Measurements from ENCODE around the gene KIFC1.
A peak's percentile ranks its signal among the peaks of the same experiment; 100 is the strongest.

Gene KIFC1

DNA sequence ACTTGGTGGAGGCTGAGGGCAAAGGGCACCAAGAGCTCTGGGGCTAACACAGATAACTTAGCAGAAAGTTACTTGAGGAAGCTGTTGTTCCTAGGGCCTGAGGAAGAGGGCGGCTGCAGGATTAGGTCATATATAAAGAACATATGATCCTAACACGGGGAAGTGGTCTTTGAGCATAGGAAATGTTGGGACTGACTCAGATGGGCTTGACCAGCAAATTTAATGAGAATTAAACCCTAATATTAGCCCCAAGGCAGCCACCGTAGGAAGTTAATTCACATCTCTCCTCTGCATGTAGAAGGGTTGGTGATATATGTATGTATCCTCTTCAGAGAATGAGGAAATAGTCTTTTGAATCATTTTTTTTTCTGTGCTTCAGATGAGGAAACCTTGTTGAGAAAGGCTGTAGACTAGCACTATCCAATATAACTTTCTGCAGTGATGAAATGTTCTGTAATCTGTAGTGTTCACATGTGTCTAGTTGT, 53.5 kb downstream of the KIFC1 start:
- DNase-seq: no peak

DNA sequence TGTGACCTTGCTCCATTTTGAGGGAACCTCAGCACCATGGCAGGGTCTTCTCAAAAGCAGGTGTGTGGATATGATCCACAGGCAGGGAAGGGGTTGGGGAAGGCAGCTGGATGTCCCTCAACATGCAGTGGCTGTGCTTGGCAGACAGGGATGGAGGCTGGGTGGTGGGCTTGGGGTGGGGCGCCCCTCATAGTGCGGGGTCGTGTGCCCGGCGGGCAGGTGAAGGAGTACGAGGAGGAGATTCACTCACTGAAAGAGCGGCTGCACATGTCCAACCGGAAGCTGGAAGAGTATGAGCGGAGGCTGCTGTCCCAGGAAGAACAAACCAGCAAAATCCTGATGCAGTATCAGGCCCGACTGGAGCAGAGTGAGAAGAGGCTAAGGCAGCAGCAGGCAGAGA, 54.7 kb downstream of the KIFC1 start:
- DNase-seq: no peak

DNA sequence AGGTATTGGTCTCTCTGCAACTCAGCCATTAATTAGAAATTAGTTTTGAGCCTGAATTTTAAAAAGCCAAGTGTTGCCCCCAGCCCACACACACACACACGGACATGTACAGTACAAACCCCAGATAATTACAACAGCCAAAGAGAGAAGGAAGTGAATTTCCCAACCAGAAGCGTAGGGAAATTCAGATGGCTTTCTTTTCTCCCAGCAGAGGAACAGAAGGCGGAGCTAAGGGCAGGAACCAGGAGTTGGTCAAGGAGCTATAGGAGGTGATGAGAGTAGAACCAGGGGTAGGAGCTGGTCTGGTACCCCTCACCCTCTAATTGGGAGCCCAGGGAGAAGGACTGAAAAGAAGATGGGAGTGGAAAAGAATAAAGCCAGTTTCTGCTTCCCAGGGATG, 58.8 kb downstream of the KIFC1 start:
- no peak for DNase-seq

DNA sequence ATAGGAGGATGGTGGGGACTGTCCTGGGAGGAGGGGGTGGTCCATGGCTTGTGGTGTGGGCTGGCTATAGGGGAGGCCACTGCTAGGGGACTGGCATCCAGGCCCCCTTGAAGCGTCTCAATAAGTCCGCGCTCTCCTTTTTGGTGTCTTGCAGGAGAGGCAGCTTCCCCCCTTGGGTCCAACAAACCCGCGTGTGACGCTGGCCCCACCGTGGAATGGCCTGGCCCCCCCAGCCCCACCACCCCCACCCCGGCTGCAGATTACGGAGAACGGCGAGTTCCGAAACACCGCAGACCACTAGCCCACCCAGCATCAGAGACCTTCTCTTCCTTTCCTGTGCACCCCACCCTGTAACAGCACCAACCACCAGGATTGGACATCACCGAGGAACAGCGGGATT, 60.0 kb downstream of the KIFC1 start:
- DNase-seq: no peak

- DNase-seq: no peak
Observed at GRCh38 chr6:33452496-33452895, 60.9 kb downstream of the KIFC1 start.

GRCh38 chr6:33453393-33454008, 61.9 kb downstream of the KIFC1 start:
- DNase-seq: no peak

GRCh38 chr6:33454009-33454946, 62.7 kb downstream of the KIFC1 start, which contains the start of gene ZBTB9:
TSS of gene ZBTB9 (plus strand) at chr6:33454576. CDS start at chr6:33455101, 525 bp downstream.
- DNase-seq: peak; percentile 79

DNA sequence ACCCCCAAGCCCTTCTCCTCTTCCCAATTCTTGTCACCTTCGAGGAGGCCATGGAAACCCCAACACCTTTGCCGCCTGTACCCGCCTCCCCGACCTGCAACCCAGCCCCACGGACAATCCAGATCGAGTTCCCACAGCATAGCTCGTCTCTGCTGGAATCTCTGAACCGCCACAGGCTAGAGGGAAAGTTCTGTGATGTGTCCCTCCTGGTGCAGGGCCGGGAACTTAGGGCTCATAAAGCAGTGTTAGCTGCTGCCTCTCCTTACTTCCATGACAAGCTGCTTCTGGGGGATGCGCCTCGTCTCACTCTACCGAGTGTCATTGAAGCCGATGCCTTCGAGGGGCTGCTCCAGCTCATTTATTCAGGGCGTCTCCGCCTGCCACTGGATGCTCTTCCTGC, 63.4 kb downstream of the KIFC1 start:
- DNase-seq: no peak

DNA sequence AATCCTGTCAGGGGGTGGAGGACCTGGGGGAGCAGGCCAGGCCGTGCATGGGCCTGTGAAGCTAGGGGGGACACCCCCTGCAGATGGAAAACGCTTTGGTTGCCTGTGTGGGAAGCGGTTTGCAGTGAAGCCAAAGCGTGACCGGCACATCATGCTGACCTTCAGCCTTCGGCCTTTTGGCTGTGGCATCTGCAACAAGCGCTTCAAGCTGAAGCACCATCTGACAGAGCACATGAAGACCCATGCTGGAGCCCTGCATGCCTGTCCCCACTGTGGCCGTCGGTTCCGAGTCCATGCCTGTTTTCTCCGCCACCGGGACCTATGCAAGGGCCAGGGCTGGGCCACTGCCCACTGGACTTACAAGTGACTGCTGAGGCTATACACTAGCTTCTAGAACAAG, 64.5 kb downstream of the KIFC1 start:
- DNase-seq: no peak

GRCh38 chr6:33458676-33459075, 67.1 kb downstream of the KIFC1 start:
- no peak for DNase-seq

DNA sequence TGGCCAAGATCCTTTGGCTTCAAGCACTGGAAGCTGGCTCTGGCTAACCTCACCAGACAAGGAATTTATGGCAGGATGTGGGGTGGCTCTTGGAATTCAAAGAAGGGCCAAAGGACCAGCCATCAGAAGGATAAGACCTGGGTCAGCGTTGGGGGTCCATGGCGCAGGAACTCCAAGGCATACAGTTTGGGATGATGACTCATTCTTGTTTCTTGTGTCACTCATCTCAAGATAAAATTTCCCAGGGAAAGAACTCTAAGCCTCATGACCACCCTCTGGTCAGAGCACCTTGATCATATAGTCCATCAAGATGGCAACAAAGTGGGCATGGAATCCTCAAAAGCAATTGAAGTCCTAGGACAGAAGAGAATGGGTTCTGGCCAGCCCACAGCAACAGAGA, 67.6 kb downstream of the KIFC1 start:
- no peak for DNase-seq
